ENCODE results near the gene PSMD4. TPM values are rescaled to one million over a fixed set of nuclear protein-coding genes. Genes with fewer than 3 reads are reported as not detected.

The PSMD4 gene
- total RNA-seq, 1 experiment from 2014 or later = 207 TPM

- WGBS (ENCODE audit: extremely low coverage, insufficient read length, low lambda C conversion rate) = no CpG with 5 or more reads among the region's 17 CpGs
- Histone ChIP-seq H2AFZ (ENCODE audit: low read length) (no peak overlapping the region), H3K56ac (ENCODE audit: insufficient read length, low read depth, low read length) (no peak overlapping the region), H3K23ac (ENCODE audit: insufficient read length, low read depth, low read length) (no peak overlapping the region), H3K27me3 (ENCODE audit: insufficient read depth, low read length) (no peaks in the 10 kb centered on the region), H3T11ph (ENCODE audit: low read length) (no peak overlapping the region), H3K9me3 (ENCODE audit: control insufficient read depth, low read depth, low read length) (no peaks in the 10 kb centered on the region), H2BK20ac (ENCODE audit: low read depth, low read length, poor library complexity, severe bottlenecking) (no peak overlapping the region), H4K5ac (ENCODE audit: insufficient read length, low read depth, low read length) (no peak overlapping the region), H2BK12ac (ENCODE audit: insufficient read length, low read depth, low read length) (no peak overlapping the region), H2BK5ac (ENCODE audit: insufficient read length, low read length) (no peak overlapping the region), H3K23me2 (ENCODE audit: insufficient read length, low read depth, low read length, poor library complexity, severe bottlenecking) (no peaks in the 10 kb centered on the region), H3K4me2 (ENCODE audit: insufficient read depth, insufficient read length, low read length) (no peak overlapping the region), H4K91ac (ENCODE audit: insufficient read length, low read depth, low read length) (no peak overlapping the region), H3K4ac (ENCODE audit: low read depth, low read length) (no peak overlapping the region), H3K27ac (ENCODE audit: insufficient read length, low read depth, low read length) (no peak overlapping the region), H3K4me1 (ENCODE audit: insufficient read depth, low read length) (no peaks in the 10 kb centered on the region), H3K9ac (ENCODE audit: extremely low read depth, insufficient read length, low read length) (no peak overlapping the region), H4K8ac (replicated peaks; ENCODE audit: insufficient read length, low read depth, low read length) (no peak overlapping the region), H2BK120ac (ENCODE audit: low read depth, low read length, poor library complexity, severe bottlenecking) (no peak overlapping the region), H3K18ac (ENCODE audit: insufficient read length, low read depth, low read length) (no peak overlapping the region), H2AK5ac (ENCODE audit: insufficient read length, low read length) (no peak overlapping the region), H3K79me1 (ENCODE audit: insufficient read depth, low read depth, low read length, poor library complexity, severe bottlenecking) (no peaks in the 10 kb centered on the region), H3K79me2 (ENCODE audit: insufficient read depth, low read length) (no peaks in the 10 kb centered on the region), H2BK15ac (ENCODE audit: low read depth, low read length) (no peak overlapping the region), H3K14ac (ENCODE audit: insufficient read depth, low read length) (no peak overlapping the region), H4K20me1 (ENCODE audit: control insufficient read depth, insufficient read depth, insufficient read length) (no peaks in the 10 kb centered on the region)
- Mint-ChIP-seq H3K27ac (peak overlapping the region in 2 of 3 experiments; percentile 16 to 73; a peak in 1 of 7 replicates), H3K4me1 (peaks cover under 1% of the 10 kb centered on the region in 2 experiments; a peak in 2 of 4 replicates), H3K36me3 (ENCODE audit: insufficient read depth in 1 of 3, low read depth in 3 of 3) (peaks cover 8 to 50% (median 35%) of the 10 kb centered on the region in 3 experiments), H3K9me3 (no peaks in the 10 kb centered on the region), H3K27me3 (ENCODE audit: low read depth) (no peaks in the 10 kb centered on the region), H3K4me3 (no peak overlapping the region)
- TF ChIP-seq CTCF (conservative IDR thresholded peaks at IDR 0.05) = no peak
- no peak for DNase-seq
Measured at GRCh38 chr1:151315565-151316235, 61.2 kb downstream of the PSMD4 start.

Other genes with a start within 250 kb of the PSMD4 start
- 6.4 and 6.8 TPM in 2 replicates for gene MINDY1, start 247.8 kb upstream of the PSMD4 start, total RNA-seq (2021)
- gene PRUNE1, start 246.3 kb upstream of the PSMD4 start, total RNA-seq (2021) = 21.0 and 22.3 TPM in 2 replicates
- gene BNIPL, start 218.1 kb upstream of the PSMD4 start, total RNA-seq (2021) = 1.2 and 1.5 TPM in 2 replicates
- 3.6 and 4.8 TPM in 2 replicates for gene C1orf56, start 207.0 kb upstream of the PSMD4 start, total RNA-seq (2021)
- 83.9 and 87.3 TPM in 2 replicates for gene CDC42SE1, start 195.1 kb upstream of the PSMD4 start, total RNA-seq (2021)
- gene MLLT11, start 194.3 kb upstream of the PSMD4 start, total RNA-seq (2021) = 13.0 and 13.2 TPM in 2 replicates
- 3.8 and 4.1 TPM in 2 replicates for gene GABPB2, start 184.0 kb upstream of the PSMD4 start, total RNA-seq (2021)
- 11.5 and 12.3 TPM in 2 replicates for gene SEMA6C, start 108.1 kb upstream of the PSMD4 start, total RNA-seq (2021)
- not detected in 2 replicates for gene TNFAIP8L2, start 98.1 kb upstream of the PSMD4 start, total RNA-seq (2021)
- gene LYSMD1, start 88.8 kb upstream of the PSMD4 start, total RNA-seq (2021) = 5.8 and 6.7 TPM in 2 replicates
- gene SCNM1, start 88.6 kb upstream of the PSMD4 start, total RNA-seq (2021) = 54.1 and 60.5 TPM in 2 replicates
- 0.42 and 1.6 TPM in 2 replicates for gene TMOD4, start 78.8 kb upstream of the PSMD4 start, total RNA-seq (2021)
- 90.3 and 91.4 TPM in 2 replicates for gene VPS72, start 64.5 kb upstream of the PSMD4 start, total RNA-seq (2021)
- gene PIP5K1A, start 56.2 kb upstream of the PSMD4 start, total RNA-seq (2021) = 94.6 and 101 TPM in 2 replicates
- 52.9 and 58.2 TPM in 2 replicates for gene ZNF687, start 27.6 kb downstream of the PSMD4 start, total RNA-seq (2021)
- 39.1 and 39.2 TPM in 2 replicates for gene PI4KB, start 72.7 kb downstream of the PSMD4 start, total RNA-seq (2021)
- 65.1 and 72.7 TPM in 2 replicates for gene RFX5, start 92.5 kb downstream of the PSMD4 start, total RNA-seq (2021)
- 13.9 and 14.2 TPM in 2 replicates for gene SELENBP1, start 118.0 kb downstream of the PSMD4 start, total RNA-seq (2021)
- gene PSMB4, start 144.8 kb downstream of the PSMD4 start, total RNA-seq (2021) = 413 and 429 TPM in 2 replicates
- 93.0 and 102 TPM in 2 replicates for gene POGZ, start 204.8 kb downstream of the PSMD4 start, total RNA-seq (2021)

Data from H9 (cell line).